GM12878 (cell line): Measurements from ENCODE around the gene CAMK2G. TPM values are rescaled to one million over a fixed set of nuclear protein-coding genes. Genes with fewer than 3 reads are reported as not detected.

Experiments used
- ATAC-seq: fragments of 200-7000 bp; cut with Tn5 transposase; 3 replicates; pipeline ENCODE4 v1.9.1; 2020; ENCODE audit warnings: mild to moderate bottlenecking, moderate library complexity
- BruUV-seq: library from RNA; stranded (reverse); fragments of 400-500 nt; replicated peaks from 2 replicates; lab custom pipeline; 2021; lab: Mats Ljungman, UMichigan
- CTCF ChIA-PET: fragments of 300-600 bp; sonication (Branson Sonifier 250); formaldehyde crosslinking; extraction: SDS; loops from one replicate; lab custom pipeline; 2021; ENCODE audit warnings: inconsistent platforms; lab: Yijun Ruan, JAX
- POLR2A ChIA-PET: fragments of 350-600 bp; formaldehyde crosslinking; extraction: SDS; loops from one replicate; lab custom pipeline; 2021; ENCODE audit warnings: inconsistent platforms; lab: Charles Lee
- RAD21 ChIA-PET: fragments of 300-600 bp; sonication (Branson Sonifier 250); formaldehyde crosslinking; loops from one replicate; lab custom pipeline; 2023; ENCODE audit warnings: antibody characterized with exemption; ENCODE audit not compliant: unreplicated experiment; lab: Charles Lee
- SMC1A ChIA-PET: fragments of 300-600 bp; sonication (Branson Sonifier 250); formaldehyde crosslinking; loops from one replicate; lab custom pipeline; 2023; ENCODE audit not compliant: unreplicated experiment, uncharacterized antibody; lab: Charles Lee
- DNase-seq: peaks from one replicate; pipeline ENCODE4 v3.0.0-alpha.2; 2011; ENCODE audit warnings: low read depth, low spot score
- FAIRE-seq: peaks from 3 replicates; lab custom pipeline; 2011; peaks lifted over from hg19 to GRCh38; lab: Jason Lieb, UNC
- H2AFZ ChIP-seq: 2 replicates; pipeline ENCODE4 v1.6.0; 2011; ENCODE audit warnings: low read depth, low read length, control low read depth; ENCODE audit not compliant: control insufficient read depth
- H3K27ac ChIP-seq: 2 replicates; pipeline ENCODE4 v1.5.1; 2011; ENCODE audit warnings: control low read depth; ENCODE audit not compliant: control insufficient read depth, insufficient read depth
- H3K27me3 ChIP-seq, 2 experiments: replicated peaks in 1 of 2; 2 replicates each; pipeline versions ENCODE4 v1.6.0 to v1.6.1; 2011; ENCODE audit warnings: low read length in 1 of 2; ENCODE audit not compliant: control insufficient read depth in 2 of 2, insufficient read depth in 2 of 2
- H3K36me3 ChIP-seq, 2 experiments: 2 replicates each; pipeline ENCODE4 v1.5.1; 2011; ENCODE audit warnings: low read length in 1 of 2; ENCODE audit not compliant: control insufficient read depth in 2 of 2, insufficient read depth in 2 of 2
- H3K4me1 ChIP-seq: 2 replicates; pipeline ENCODE4 v1.6.1; 2011; ENCODE audit warnings: mild to moderate bottlenecking, low read length, moderate library complexity, mixed read lengths; ENCODE audit not compliant: control insufficient read depth, insufficient read depth
- H3K4me2 ChIP-seq: 2 replicates; pipeline ENCODE4 v1.6.0; 2011; ENCODE audit warnings: control low read depth; ENCODE audit not compliant: control insufficient read depth, insufficient read depth
- H3K4me3 ChIP-seq: fragments of 200-600 bp; sonication (generic); 2 replicates; pipeline ENCODE4 v1.5.1; 2016
- H3K79me2 ChIP-seq: 2 replicates; pipeline ENCODE4 v1.6.0; 2011; ENCODE audit warnings: low read length; ENCODE audit not compliant: control insufficient read depth, insufficient read depth
- H3K9ac ChIP-seq: 2 replicates; pipeline ENCODE4 v1.8.0; 2011; ENCODE audit warnings: low read length, control low read depth, mixed read lengths; ENCODE audit not compliant: control insufficient read depth, insufficient read depth
- H3K9me3 ChIP-seq: replicated peaks from 3 replicates; pipeline ENCODE4 v1.5.1; 2011; ENCODE audit warnings: mild to moderate bottlenecking, low read length; ENCODE audit not compliant: control insufficient read depth, insufficient read depth
- H4K20me1 ChIP-seq: 2 replicates; pipeline ENCODE4 v1.6.0; 2011; ENCODE audit not compliant: control insufficient read depth, insufficient read depth
- WGBS: methylation state at CpG from one replicate; pipeline ENCODE4 v1.1.6; 2016; ENCODE audit warnings: low lambda C conversion rate; ENCODE audit not compliant: insufficient replicate concordance, insufficient coverage; ENCODE audit errors: missing lambda C conversion rate; 5-methylcytosine and 5-hydroxymethylcytosine counted together
- in situ Hi-C: fragments of 300-500 bp; cut with MboI; formaldehyde crosslinking; loops from 9 replicates; pipeline ENCODE4 v1.14.3; 2018; ENCODE audit warnings: mixed read lengths
- intact Hi-C: fragments of 100-400 bp; cut with micrococcal nuclease; formaldehyde crosslinking; loops from one replicate; pipeline ENCODE4 v1.14.2; 2022; ENCODE audit not compliant: unreplicated experiment
- polyA plus RNA-seq, 11 experiments: library from polyadenylated mRNA; depleted of rRNA in 4 of 11; unstranded in 6 of 11; stranded (reverse) in 5 of 11; fragments of >200 nt; fragmentation: Nextera tagmentation in 4 of 11; fragmentation: Illumina TruSeq in 1 of 11; extraction: Ambion mirVana in 4 of 11; extraction: Trizol in 1 of 11; gene quantifications; 1 replicate in 1 of 11; 2 replicates in 10 of 11; pipeline versions ENCODE4 v1.2.1 to v1.2.3, GENCODE V29; 2011 to 2016; ENCODE audit warnings: inconsistent platforms in 2 of 11, missing spikeins in 2 of 11, low read depth in 1 of 11
- total RNA-seq, 4 experiments: library from RNA; depleted of rRNA in 3 of 4; stranded (reverse); fragments of >200 nt in 3 of 4; fragmentation: Illumina TruSeq in 1 of 4; extraction: Trizol in 1 of 4; gene quantifications; 2 replicates each; pipeline versions ENCODE4 v1.2.1 to v1.2.3, GENCODE V29; 2013 to 2021
- TF ChIP-seq, protein P1 (sequence below): fragments of 450-650 bp; IDR thresholded peaks from 2 replicates; pipeline ENCODE4 v1.6.1; 2018; ENCODE audit warnings: mild to moderate bottlenecking, low read depth, moderate library complexity; ENCODE audit not compliant: partially characterized antibody

CAMK2G gene
- total and polyA plus RNA-seq, 10 of the 15 experiments (the other 5 are each of a cell fraction or from before 2014, with no cell fraction given) = 5.5 to 24.3 (median 16.9) TPM

DNA sequence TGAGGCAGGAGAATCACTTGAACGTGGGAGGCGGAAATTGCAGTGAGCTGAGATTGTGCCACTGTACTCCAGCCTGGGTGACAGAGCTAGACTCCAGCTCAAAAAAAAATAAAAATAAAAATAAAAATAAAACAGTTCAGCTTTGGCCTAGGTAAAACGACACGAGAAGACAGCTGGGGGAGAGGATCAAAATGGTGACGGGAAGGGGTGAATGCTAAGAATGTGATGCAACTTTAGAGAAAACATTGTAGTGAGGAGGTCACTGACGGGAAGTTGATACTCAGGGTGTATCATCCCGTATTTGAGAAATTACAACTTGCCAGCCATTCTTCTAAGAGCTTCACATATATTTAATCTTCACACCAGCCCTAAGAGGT, 64.0 kb downstream of the CAMK2G start:
- TF ChIP-seq, protein P1, sequence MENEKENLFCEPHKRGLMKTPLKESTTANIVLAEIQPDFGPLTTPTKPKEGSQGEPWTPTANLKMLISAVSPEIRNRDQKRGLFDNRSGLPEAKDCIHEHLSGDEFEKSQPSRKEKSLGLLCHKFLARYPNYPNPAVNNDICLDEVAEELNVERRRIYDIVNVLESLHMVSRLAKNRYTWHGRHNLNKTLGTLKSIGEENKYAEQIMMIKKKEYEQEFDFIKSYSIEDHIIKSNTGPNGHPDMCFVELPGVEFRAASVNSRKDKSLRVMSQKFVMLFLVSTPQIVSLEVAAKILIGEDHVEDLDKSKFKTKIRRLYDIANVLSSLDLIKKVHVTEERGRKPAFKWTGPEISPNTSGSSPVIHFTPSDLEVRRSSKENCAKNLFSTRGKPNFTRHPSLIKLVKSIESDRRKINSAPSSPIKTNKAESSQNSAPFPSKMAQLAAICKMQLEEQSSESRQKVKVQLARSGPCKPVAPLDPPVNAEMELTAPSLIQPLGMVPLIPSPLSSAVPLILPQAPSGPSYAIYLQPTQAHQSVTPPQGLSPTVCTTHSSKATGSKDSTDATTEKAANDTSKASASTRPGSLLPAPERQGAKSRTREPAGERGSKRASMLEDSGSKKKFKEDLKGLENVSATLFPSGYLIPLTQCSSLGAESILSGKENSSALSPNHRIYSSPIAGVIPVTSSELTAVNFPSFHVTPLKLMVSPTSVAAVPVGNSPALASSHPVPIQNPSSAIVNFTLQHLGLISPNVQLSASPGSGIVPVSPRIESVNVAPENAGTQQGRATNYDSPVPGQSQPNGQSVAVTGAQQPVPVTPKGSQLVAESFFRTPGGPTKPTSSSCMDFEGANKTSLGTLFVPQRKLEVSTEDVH = no peak
- ChIA-PET POLR2A (interaction anchor here (0.5 to 2.8 kb wide), 15 partner anchors 10 to 558 kb away, joined by 3 to 25 read pairs (median 4); partner anchors contain the start of gene CHCHD1), RAD21 (interaction anchor here (0.7 to 2.7 kb wide), 8 partner anchors 24 to 160 kb away, joined by 3 to 16 read pairs (median 6); partner anchors contain the start of gene CHCHD1), SMC1A (interaction anchor here (0.6 to 3.5 kb wide), 9 partner anchors 10 to 159 kb away, joined by 3 to 31 read pairs (median 4); partner anchors contain the start of genes CHCHD1 and ZSWIM8), CTCF (interaction anchor here (0.7 to 2.5 kb wide), 6 partner anchors 24 to 76 kb away, joined by 3 to 17 read pairs (median 3); no protein-coding TSS in a partner anchor)
- H3K27me3 ChIP-seq = no peaks in the 10 kb centered on the region
- peak; percentile 38 for FAIRE-seq
- WGBS = 35% methylated on average over 7 of the region's 7 CpGs
- peak overlapping the region; percentile 81 for H3K4me3 ChIP-seq
- peaks cover 6% of the 10 kb centered on the region for H3K4me1 ChIP-seq
- in situ Hi-C loops (no loop called here), intact Hi-C loops (loop anchor here (2.0 to 5.0 kb wide), 2 partner anchors 26 to 38 kb away; partner anchors contain the start of gene ZSWIM8)
- H3K9me3 ChIP-seq = no peaks in the 10 kb centered on the region
- peak overlapping the region; percentile 80 for H3K27ac ChIP-seq
- H2AFZ ChIP-seq = 0 out of 2 replicates have a peak overlapping the region, but pooled peaks have one; percentile 4
- DNase-seq = no peak
- H3K4me2 ChIP-seq = peak overlapping the region; percentile 87
- H4K20me1 ChIP-seq = no peaks in the 10 kb centered on the region
- H3K79me2 ChIP-seq = peaks cover 33% of the 10 kb centered on the region
- BruUV-seq = no TSS peak
- peak overlapping the region; percentile 82 for H3K9ac ChIP-seq
- ATAC-seq = no peak
- H3K36me3 ChIP-seq = peaks cover 16 to 23% of the 10 kb centered on the region in 2 experiments; a peak in 3 of 4 replicates
